NCI-H1105 (cell line): ENCODE results near the gene HDAC4.
A peak's percentile ranks its signal among the peaks of the same experiment; 100 is the strongest.

Experiments
- DNase-seq: peaks from one replicate; lab custom pipeline; 2025; lab: John Stamatoyannopoulos, UW

Gene HDAC4

GRCh38 chr2:239397931-239398471 is 2.8 kb downstream of the HDAC4 start:
- no peak for DNase-seq

GRCh38 chr2:239396881-239397681 is 3.7 kb downstream of the HDAC4 start:
- no peak for DNase-seq

- no peak for DNase-seq
Measured at GRCh38 chr2:239395524-239395923, 5.3 kb downstream of the HDAC4 start.

GRCh38 chr2:239394978-239395377 is 5.8 kb downstream of the HDAC4 start:
- DNase-seq, result no peak

- DNase-seq, result peak; percentile 50
Measured at GRCh38 chr2:239394346-239394945, 6.4 kb downstream of the HDAC4 start.

GRCh38 chr2:239393941-239394340 is 6.9 kb downstream of the HDAC4 start:
- DNase-seq, result no peak

- DNase-seq, result no peak
Measured at GRCh38 chr2:239393388-239393940, 7.4 kb downstream of the HDAC4 start.

- no peak for DNase-seq
Measured at GRCh38 chr2:239392688-239393387, 8.0 kb downstream of the HDAC4 start.

GRCh38 chr2:239392072-239392357 is 8.8 kb downstream of the HDAC4 start:
- no peak for DNase-seq

- no peak for DNase-seq
Measured at GRCh38 chr2:239391286-239392071, 9.3 kb downstream of the HDAC4 start.

GRCh38 chr2:239390546-239391285 is 10.1 kb downstream of the HDAC4 start:
- DNase-seq, result no peak

GRCh38 chr2:239389414-239390329 is 11.1 kb downstream of the HDAC4 start:
- DNase-seq, result no peak

GRCh38 chr2:239388236-239389151 is 12.3 kb downstream of the HDAC4 start:
- DNase-seq, result no peak

- no peak for DNase-seq
Measured at GRCh38 chr2:239387811-239388210, 13.0 kb downstream of the HDAC4 start.

GRCh38 chr2:239386872-239387445 is 13.9 kb downstream of the HDAC4 start:
- no peak for DNase-seq

GRCh38 chr2:239386001-239386670 is 14.7 kb downstream of the HDAC4 start:
- no peak for DNase-seq

GRCh38 chr2:239385096-239386000 is 15.5 kb downstream of the HDAC4 start:
- DNase-seq, result no peak
